PC-9 (cell line): ENCODE data around the gene TMEM51.

Source experiments
- CTCF ChIP-seq: fragments of 200-600 bp; sonication (generic); conservative IDR thresholded peaks from 2 replicates; pipeline ENCODE4 v1.6.1; 2017; ENCODE audit warnings: mixed run types, antibody characterized with exemption, mild to moderate bottlenecking, moderate library complexity
- EZH2 ChIP-seq: fragments of 200-600 bp; sonication (generic); IDR thresholded peaks from 2 replicates; pipeline ENCODE4 v1.8.0; 2017; ENCODE audit warnings: antibody characterized with exemption, low read depth

GRCh38 chr1:15233689-15234088 lies 80.1 kb downstream of the TMEM51 start:
- TF ChIP-seq CTCF (no peak), EZH2 (no peak)
